Measurements from ENCODE around the gene IAH1.

IAH1 gene, protein sequence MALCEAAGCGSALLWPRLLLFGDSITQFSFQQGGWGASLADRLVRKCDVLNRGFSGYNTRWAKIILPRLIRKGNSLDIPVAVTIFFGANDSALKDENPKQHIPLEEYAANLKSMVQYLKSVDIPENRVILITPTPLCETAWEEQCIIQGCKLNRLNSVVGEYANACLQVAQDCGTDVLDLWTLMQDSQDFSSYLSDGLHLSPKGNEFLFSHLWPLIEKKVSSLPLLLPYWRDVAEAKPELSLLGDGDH

DNA sequence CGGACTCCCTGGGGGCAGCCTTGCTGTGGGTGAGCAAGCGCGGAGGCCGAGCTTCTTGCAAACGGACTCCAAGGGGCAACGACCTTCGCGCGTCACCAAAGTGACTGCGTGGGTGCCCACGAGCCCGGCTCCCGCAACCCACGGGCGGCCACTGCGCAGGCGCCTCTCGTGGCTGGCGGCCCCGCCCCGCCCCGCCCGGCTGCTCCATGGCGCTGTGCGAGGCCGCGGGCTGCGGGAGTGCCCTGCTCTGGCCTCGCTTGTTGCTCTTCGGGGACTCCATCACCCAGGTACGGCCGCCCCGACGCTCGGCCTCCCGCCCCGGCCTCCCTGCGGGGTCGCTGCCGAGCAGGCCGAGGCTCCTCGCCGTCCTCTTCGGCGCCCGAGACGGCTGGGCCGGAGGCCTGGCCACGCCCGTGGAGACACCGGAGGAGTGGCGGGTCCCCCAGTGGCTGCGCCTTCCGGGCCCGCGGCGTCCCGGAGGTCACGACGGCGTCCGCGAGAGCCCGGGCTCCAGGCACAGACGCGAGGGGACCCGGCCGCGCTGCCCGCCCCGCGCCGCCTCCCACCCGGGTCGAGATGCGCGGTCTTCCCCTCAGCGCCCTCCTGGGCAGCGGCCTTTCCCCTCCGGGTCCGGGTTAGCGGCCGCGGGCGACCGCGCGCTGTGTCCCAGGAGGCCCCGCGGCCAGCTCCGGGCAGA is at the start of gene IAH1:
TSS of gene IAH1 (plus strand) at position 191 of the 697 bp plus-strand sequence. CDS start at position 207, 16 bp downstream.
- DNase-seq (ENCODE audit: low read depth): peak; percentile 67

DNA sequence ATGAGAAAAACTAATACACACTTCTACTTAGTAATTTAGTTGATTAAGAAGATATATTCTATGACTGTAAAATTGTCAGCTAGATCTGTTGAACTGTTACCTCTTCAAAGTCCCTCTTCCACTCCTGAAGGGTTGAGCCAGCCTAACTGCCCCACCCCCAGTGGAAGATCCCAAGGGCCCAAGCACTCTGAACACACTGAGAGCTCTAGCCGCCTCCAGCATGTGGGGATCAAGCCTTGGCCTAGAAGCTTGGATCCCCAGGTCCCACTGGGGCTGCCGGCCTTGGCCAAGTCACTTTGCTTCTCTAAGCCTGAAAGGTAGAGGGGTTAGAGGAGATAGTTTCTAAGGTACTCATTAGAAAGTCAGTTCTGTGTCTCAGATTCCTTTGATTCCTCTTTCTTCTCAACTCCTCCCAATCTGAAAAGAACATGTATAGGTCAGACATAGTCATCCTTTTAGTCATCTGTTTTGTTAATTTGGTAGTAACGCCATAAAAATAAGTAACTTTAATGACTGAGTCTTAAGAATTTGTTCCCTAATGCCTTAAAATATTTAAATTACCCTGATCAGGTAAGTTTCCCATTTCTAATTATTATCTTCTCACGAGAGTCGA is 45.3 kb upstream of the IAH1 start:
- no peak for DNase-seq (ENCODE audit: low read depth)

DNA sequence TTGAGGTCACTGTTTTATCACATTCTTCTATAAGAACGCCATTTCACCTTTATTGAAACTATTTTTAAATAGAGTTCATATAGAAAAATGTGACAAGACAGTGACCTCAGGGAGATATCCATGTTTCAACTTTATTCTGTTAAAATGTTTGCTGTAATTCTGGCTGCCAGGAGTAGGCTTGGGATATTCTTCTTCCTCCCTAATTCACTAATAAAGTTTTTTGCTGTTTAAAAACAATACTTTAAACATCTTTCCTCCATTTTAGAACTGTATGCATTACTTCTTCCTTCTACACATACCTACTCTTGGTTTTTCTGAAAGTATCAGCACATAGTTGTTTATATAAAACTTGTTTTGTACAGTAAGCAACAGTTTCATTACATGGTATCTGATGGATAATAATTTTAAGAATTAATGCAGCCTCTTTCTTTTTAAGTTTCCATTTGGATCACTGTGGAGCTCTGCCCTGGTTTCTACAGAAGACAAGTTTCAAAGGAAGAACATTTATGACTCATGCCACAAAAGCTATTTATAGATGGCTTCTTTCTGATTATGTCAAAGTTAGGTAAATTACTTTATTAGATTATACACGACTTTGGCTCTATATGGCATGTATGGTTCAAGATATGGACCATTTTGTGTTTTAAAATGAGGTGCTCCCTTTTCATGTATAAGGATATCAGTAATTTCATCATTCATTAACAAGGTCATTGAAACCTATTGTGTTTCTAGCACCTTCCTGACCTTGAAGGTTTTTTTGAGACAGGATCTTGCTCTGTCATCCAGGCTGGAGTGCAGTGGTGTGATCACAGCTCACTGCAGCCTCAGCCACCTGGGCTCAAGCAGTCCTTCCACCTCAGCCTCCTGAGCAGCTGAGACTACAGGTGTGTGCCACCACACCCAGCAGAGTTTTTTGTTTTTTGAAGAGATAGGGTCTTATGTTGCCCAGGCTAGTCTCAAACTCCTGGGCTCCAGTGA is 43.7 kb upstream of the IAH1 start:
- no peak for DNase-seq (ENCODE audit: low read depth)

DNA sequence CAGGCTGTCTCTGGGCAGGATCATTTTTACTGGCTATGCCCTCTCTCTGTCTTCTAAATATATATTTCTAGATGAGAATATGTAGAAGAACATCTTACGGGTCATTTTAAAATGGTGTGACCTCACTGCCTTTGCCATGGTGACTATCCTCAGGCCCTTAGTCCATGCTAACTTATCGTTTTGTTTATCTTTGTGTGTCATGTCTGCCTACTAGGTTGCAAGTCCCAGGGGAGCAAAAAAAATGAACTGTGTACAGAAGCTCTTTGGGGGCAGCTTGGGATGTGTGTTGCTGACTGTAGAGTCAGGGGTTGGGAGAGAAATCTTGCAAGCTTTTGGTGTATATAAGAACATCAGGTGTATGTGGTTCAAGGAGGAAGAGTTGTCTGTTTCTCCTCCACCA is 39.9 kb upstream of the IAH1 start:
- no peak for DNase-seq (ENCODE audit: low read depth)

DNA sequence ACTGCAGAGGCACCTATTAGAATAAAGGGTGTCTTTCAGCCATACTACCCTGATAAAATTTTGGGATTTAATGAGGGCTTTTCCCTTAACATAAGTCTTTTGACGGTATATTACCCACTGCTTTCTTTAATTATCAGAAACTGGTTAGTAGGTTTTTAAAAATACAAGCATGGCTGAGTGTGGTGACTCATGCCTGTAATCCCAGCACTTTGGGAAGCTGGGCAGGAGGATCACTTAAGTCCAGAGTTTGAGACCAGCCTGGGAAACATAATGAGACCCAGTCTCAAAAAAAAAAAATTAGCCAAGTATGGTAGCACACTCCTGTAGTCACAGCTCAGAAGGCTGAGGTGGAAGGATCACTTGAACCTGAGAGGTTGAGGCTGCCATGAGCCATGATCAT is 34.8 kb upstream of the IAH1 start:
- DNase-seq (ENCODE audit: low read depth): no peak

DNA sequence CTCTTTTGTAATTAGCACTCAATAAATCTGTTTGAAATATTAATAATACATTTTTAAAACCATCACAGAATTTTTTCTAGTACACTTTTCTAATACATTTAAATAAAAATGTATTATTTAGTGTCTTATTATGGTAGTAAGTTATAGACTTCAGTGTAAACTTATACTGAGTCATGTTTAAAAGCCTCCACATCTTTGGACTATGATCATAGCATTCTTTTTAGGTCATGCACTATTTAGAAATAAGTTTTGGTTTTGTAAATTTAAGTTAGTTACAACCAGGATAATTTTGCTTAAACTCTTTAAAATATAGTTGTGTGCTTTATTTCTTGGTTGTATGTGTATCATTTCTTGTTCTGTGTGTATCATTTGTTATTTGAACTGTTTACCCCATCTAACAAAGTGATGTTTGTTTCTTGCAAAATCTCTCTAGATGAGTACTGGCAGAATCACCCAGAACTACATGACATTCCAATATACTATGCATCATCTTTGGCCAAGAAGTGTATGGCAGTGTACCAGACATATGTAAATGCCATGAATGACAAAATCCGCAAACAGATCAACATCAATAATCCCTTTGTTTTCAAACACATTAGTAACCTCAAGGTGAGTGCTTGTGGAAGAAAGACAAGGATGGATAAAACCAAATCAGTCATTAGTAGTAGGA is 34.2 kb upstream of the IAH1 start:
- no peak for DNase-seq (ENCODE audit: low read depth)

DNA sequence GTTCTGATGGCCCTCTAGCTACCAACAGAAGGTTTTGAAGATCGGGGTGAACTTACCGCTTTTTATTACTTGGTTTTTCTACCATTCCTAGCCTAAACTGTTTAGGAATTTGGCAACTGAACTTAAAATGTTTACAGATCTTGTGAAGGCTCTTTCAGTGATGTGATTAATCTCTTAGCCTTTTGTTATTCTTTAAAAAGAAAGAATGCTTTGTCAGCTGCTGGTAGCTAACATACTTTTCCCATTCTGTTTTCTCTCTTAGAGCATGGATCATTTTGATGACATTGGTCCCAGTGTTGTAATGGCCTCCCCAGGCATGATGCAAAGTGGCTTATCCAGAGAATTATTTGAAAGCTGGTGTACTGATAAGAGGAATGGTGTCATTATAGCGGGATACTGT is 32.8 kb upstream of the IAH1 start:
- DNase-seq (ENCODE audit: low read depth): no peak

DNA sequence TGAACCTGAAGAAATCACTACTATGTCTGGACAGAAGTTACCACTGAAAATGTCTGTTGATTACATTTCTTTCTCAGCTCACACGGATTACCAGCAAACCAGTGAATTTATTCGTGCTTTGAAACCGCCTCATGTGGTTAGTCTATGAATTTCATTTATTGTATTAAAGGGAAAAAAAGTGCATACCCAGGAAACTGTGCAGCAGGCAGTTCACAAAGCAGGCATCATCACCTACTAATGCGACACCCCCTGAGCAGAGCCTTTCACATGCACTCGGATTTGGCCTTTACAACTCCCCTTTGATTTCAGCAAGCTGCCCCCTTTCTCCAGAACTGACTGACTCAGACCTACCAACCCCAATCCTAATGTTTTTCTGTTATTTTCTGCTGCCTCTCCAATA is 30.8 kb upstream of the IAH1 start:
- DNase-seq (ENCODE audit: low read depth): no peak

DNA sequence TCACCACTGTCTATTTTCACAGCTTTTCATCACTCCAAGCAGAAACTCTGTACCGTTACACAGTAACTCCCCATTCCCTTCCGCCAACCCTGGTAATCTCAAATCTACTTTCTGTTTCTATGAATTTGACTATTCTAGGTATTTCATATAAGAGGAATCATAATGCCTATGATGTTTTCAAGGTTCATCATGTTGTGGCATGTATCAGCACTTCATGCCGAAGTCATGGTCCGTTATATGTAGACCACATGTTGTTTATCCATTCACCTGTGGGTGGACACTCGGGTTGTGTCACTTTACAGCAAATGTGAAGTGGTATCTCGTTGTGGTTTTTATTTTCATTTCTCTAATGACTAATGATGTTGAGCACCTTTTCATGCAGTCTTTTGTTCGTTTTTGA is 29.3 kb upstream of the IAH1 start:
- no peak for DNase-seq (ENCODE audit: low read depth)

DNA sequence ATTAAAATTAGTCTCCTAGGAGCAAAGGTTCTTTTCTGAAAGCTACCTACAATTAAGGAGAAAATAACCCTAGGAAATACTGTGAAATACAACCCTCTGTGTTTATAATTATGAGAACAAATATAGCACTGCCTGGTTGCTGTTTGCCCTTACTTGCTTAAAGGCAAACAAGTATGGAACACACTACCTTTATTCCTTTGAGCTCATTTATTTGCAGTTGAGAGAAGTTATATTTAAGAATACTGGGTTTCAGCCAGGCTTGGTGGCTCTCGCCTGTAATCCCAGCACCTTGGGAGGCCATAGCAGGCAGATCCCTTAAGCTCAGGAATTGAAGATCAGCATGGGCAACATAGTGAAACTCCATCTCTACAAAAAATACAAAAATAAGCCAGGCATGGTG is 23.1 kb upstream of the IAH1 start:
- no peak for DNase-seq (ENCODE audit: low read depth)

DNA sequence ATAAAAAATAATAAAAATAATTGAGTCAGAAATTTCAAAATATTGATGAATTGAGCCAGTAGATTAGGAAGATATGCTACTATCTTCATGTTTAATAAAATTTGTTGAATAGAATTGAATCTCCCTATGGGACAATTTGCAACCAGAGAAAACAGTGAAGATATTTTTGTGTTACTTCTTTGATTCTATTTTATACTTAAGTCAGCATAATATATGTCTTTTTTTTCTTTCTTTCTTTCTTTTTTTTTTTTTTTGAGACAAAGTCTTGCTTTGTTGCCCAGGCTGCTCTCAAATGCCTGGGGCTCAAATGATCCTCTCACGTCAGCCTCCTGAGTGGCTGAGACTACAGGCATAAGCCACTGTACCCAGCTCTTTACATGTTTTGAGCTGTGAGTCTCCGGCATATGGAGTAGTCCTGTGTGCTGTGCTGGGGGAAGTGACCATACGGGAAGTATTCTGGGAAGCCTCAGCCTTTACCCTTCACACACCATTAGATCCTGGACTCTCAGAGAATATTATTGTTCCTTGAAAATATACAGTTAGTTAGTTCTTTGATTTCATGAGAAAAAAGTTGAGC is 13.8 kb upstream of the IAH1 start:
- no peak for DNase-seq (ENCODE audit: low read depth)

DNA sequence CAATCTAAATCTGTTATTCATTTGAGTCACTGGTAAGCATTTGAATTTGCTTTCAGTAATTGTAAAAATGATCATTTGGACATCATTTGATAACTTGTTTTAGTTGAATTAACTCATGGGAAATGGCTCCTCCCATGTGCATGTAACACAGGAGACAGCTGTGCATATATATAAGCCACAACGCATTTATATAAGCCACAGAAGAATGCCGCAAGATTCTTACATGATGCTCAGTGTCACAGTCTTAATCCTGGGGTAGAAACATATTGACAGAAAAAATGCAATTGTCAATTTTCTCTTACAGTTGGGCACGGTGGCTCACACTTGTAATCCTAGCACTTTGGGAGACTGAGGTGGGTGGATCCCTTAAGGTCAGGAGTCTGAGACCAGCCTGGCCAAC is 13.3 kb upstream of the IAH1 start:
- DNase-seq (ENCODE audit: low read depth): no peak

DNA sequence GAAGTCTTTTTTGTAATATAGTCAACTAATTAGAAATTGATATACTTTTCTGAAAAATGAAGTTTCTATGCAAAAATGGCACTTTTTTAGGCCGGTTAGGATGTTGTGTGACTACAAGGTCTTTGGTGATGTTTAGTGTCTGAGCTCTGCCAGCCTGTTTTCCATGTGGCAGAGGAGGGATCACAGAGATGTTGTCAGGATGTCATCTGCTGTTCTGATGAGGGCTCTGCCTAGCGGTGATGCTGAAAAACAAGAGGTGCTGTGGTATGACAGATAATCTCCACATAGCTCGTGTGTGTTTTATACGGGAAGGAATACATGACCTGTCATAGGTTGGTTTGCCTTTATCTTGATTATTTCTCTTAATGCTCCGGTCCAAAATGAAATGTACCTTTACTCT is 12.0 kb upstream of the IAH1 start:
- no peak for DNase-seq (ENCODE audit: low read depth)

DNA sequence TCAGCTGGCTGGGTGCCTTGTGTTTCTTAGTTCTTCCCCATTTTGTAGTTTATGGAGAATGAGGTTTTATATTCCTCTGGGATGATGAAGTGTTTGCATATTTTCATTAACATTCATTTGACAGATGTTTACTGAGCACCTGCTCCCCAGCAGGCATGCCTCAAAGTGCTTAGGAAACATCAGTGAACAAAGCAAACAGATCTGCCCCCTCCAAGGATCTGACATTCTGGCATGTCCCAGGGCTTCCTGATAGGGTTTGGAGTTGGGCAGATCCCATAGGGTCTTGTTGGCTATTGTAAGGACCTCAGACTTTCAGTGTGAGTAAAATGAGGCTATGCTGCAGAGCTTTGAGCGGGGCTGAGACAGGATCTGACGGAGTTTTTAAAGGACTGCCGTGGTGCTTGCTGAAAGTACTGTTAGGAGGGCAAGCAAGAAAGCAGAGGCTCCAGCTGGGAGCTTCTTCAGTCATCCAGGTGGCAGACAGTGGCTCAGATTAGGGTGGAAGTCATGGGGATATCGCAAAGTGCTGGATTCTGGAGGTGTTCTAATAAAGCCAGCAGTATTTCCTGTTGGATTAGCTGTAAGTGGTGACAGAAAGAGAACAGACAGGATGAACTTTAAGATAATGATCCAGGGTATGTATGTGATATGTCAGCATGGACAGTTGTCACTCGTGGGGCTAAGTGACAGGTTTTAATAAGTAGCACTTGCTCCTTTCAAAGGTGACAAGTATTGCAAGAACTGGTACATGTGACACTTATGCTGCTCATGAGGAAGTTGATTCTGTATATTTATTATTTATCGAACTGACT is 11.3 kb upstream of the IAH1 start:
- no peak for DNase-seq (ENCODE audit: low read depth)

DNA sequence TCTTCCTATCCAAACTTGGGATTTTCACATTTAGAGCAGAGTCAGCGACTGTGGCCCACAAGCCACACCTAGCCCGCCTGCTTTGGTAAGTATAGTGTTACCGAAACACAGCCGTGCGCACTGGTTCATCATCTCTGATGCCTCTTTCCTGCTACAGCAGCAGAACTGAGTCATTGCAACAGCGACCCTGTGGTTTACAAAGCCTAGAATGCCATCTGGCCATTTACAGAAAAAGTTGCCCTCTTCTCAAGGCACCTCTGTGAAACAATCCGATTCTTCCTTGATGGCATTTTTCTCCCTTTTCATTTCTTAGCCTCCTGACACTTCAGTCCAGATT is 10.7 kb upstream of the IAH1 start:
- no peak for DNase-seq (ENCODE audit: low read depth)

DNA sequence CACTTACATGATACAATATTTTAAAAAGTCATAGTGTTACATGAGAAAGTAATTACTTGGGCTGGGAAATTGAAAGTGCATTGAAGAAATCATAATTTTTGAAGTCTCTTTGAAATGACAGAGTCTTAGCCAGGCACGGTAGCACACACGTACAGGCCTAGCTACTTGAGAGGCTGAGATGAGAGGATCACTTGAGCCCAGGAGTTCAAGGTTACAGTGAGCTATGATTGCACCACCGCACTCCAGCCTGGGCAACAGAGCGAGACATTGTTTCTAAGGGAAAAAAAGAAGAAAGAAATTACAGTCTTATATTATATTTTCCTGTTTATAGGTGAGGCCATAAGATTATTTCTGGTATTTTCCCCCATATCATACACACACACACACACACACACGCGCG is 9.2 kb upstream of the IAH1 start:
- no peak for DNase-seq (ENCODE audit: low read depth)

DNA sequence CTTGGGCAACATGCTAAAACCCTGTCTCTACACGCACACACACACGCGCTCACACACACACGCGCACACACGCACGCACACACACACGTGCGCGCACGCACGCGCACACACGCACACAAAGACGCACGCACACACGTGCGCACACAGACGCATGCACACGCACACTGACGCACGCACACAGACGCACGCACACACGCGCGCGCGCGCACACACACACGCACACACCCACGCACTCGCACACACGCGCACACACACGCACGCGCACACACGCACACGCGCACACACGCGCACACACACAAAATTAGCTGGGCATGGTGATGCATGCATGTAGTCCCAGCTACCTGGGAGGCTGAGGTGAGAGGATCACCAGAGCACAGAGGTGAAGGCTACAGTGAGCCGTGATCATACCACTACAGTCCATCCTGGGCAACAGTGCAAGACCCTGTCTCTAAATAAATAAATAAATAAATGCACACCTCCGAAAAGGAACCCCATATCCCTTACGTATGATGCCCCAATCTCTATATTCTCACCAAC is 8.1 kb upstream of the IAH1 start:
- no peak for DNase-seq (ENCODE audit: low read depth)

DNA sequence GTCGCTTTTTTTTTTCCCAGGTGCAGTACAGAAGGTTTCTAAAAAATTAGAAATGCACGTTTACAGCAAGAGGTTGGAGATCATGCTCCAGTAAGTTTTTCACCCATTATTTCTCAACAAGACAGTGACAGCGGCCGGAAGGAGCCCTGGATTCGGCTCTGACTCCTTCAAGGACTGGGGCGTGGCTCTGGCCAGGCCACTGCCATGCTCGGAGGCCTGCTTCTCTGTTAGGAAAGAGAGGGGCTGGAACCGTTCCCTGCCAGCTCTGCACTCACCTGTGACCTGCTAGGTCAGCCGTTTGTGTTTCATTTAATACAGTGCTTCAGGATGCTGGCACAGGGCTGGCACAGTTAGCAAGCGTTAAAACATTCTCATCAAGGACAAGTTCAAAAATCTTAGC is 6.7 kb upstream of the IAH1 start:
- no peak for DNase-seq (ENCODE audit: low read depth)

DNA sequence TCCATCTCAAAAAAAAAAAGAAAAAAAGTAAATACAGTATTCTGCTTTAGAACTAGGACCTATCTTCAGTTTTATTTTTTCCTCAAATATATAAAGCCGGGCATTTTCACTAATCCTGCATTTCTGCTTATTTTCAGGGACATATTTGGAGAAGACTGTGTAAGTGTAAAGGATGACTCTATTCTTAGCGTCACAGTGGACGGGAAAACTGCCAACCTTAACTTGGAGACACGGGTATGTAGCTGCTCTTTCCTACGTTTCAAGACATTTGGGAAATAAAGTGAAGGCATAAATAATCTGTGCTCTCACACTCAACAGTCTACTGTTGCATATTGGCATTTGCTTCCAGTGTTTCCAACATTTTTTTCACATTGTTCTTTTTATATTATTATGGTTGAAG is 3.1 kb upstream of the IAH1 start:
- no peak for DNase-seq (ENCODE audit: low read depth)

DNA sequence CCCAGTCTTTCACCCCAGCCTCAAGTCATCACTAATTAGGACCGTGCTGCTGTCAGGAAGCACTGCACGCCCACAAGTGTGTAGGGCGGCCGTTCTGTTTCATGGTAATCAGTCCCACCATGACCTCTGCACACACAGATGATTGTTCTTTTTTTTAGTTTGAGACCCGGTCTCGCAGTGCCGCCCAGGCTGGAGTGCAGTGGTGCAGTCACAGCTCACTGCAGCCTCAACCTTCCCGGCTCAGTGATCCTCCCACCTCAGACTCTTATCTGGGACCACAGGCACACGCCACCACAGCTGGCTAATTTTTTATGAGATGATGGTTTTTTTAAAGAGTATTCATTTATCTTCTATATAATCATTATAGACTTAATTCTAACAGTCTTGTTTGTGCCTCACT is 1.8 kb upstream of the IAH1 start:
- no peak for DNase-seq (ENCODE audit: low read depth)
